Stimulated activated CD4-positive, alpha-beta T cell treated with anti-CD3 and anti-CD28 coated beads, Interleukin-15, amount 100 ng/mL, for 24 hours (primary cell): ENCODE measurements around the gene UBAP1.
"Not testable (repeated sequence)": the region's sequence is repeated elsewhere in the genome, so short reads cannot be mapped to it uniquely, and the experiment has no call there.

Experiments
- DNase-seq: peaks from one replicate; pipeline ENCODE4 v3.0.0-alpha.2; 2020

Gene UBAP1

DNA sequence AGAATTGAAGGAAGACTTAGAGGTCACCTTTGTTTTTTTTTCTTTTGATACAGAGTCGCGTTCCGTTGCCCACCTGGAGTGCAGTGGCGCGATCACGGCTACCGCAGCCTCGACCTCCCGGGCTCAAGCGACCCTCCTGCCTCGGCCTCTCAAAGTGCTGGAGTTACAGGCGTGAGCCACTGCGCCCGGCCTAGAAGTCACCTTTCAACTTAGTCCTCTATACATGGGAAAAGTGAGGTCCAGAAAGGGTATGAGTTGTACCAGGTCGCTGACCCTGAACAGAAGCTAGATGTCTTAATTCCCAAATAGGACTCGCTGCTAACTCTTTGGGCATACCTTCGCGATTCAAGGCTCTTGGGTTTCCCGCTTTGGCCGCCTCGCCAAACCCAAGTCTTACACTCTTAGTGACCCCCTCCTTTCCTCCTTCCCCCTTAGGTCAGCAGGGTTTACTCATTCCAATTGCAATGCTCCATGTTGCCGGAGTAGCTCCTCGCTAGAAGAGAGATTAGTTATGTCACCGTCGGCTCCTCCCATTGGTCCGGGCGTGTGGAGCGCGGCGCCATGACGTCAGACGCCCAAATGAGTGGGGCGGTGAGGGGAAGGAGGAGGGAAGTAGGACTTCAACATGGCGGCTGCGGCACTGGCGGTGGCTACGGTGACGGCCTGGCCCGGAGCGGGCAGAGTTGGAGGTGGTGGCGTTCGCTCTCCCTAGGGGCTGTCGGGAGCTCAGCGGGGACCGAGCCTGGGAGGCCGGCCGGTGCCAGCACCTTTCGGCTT, at the start of gene UBAP1:
TSS of gene UBAP1 (plus strand) at position 608 of the 777 bp plus-strand sequence. CDS start 41,872 bp downstream, outside the sequence.
- DNase-seq: peak; percentile 97

DNA sequence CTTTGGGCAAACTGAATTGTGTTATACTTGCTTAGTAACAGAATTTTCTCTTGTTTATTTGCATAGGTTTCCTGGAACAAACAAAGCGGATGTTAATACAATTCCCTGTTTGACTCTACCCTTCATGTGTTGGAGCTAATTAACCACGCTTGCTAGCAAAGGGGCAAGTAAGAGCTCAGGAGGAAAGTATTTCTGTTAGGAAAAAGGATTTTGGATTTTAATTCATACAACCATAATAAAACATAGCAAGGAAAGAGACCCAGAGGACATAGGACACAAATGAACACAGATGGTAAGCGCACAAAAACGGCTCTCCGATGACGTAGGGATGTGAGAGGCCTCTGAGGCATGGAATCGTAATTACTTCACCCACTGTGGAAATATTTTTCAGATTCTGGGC, 47.3 kb upstream of the UBAP1 start:
- no peak for DNase-seq

DNA sequence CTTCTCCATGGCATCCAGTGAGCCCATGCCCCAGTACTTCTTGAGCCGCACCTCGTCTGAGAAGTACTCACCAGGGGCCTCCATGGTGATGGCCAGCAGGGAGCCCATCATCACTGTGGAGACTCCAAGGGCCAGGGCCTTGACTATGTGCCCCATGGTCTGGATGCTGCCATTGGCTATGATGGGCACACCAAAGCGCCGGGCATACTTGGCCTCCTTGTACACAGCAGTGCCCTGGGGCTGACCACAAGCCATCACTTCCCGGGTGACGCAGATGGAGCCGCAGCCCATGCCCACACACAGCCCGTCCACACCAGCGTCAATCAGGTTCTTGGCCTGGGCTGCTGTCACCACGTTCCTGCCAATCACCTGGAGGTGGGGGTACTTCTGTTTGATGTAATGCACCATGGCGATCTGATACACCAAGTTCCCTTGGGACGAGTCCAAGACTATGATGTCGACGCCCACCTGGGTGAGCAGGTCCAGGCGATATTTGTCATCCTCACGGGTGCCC, 45.4 kb upstream of the UBAP1 start:
- DNase-seq: no peak

DNA sequence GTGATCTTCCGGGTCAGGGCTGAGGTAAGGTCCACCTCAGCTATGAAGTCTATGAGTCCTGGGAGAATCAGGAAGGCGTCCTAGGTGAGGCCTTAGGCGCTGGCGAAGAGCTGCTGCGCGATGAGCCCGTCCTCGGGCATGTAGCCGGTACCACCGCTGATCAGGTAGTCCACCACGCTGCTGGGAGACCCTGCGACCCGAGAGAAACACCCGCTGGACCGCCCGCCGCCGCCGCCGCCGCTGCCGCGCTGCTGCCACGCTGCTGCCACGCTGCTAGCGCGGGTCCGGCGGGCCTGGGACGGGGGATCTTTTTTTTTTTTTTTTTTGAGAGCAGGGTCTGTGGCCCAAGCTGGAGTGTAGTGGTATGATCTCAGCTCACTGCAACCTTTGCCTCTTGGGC, 44.3 kb upstream of the UBAP1 start:
- no peak for DNase-seq

DNA sequence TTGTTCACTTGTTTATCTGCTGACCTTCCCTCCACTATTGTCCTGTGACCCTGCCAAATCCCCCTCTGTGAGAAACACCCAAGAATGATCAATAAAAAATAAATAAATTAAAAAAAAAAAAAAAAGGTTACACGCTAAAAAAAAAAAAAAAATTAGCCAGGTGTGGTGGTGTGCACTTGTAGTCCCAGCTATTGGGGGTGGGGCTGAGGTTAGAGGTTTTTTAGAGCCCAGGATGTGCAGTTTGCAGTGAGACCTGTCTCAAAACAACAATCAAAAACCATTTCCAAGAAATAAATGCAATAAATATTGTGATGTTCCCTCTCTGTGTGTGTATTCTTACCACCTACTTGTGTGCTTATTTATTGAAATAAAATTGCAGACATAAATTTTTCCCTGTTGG, 40.2 kb upstream of the UBAP1 start:
- DNase-seq: not testable (repeated sequence)

DNA sequence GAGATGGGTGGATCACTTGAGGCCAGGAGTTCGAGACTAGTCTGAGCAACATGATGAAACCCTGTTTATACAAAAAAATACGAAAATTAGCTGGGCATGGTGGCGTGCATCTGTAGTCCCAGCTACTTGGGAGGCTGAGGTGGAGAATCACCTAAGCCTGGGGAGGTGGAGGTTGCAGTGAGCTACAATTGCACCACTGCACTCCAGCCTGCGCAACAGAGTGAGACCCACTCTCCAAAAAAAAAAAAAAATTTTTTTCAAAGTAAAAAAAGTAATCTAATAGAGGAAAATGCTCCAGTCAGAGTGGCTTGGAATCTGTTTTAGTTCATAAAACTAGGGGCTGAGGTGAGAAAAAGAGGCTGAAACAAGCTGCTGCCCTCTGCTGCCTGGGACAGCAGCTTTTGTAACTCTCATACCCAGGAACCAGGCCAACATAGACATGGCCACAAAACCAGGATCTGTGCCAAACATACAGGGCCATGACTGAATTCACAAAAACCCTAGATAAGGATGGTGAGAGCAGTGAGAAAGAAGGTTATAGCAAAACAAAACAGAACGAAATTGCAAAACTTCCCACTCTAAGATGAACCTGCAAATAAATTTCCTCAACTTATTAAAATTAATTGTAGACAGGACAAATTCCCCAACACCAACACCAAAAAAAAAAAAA, 39.2 kb upstream of the UBAP1 start:
- no peak for DNase-seq

DNA sequence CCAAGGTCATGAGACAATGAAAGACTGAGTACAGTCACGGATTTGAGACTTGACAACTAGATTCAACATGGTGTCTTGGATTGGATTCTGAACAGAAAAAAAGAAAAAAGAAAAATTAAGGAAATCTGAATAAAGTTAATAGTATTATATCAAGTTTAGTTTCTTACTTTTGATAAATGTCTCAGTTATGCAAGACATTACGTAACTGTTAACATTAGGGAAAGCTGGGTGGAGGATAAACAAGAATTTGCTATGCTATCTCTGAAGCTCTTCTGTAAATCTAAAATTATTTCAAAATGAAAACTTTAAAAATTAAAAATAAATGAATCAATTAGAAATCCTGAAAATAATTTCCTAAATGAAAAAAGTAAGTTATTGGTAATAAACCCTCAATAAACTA, 38.0 kb upstream of the UBAP1 start:
- DNase-seq: no peak

DNA sequence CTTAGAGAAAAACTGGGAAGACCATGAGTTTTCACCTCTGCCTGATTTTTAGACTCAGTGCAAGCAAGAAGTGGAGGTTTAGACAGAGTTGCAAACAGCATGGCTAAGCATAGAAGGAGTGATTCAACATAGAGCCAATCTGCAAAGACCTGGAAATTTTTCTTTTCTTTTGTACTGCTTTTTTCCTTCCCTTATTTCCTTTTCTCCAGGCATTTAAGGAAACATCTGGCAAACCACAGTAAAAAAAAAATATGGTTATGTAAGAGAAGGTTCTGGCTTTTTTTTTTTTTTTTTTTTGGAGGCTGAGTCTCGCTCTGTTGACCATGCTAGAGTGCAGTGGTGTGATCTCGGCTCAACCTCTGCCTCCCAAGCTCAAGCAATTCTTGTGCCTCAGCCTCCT, 35.7 kb upstream of the UBAP1 start:
- DNase-seq: no peak

DNA sequence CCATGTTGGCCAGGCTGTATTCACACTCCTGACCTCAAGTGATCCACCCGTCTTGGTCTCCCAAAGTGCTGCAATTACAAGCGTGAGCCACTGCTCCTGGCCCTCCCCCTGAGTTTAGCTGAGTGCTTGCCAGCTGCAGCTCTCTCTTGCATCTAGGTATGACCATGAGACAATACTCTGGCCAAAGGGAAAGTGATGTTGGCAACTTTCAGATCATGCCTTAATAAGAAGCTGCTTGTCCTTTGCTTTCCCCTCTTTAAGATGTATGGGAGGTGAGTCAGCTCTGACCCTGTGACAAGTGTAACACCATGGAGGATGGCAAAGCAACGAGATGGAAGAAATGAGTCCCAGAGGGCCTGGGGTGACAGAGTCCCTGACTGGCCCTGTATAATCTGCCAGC, 33.7 kb upstream of the UBAP1 start:
- no peak for DNase-seq

DNA sequence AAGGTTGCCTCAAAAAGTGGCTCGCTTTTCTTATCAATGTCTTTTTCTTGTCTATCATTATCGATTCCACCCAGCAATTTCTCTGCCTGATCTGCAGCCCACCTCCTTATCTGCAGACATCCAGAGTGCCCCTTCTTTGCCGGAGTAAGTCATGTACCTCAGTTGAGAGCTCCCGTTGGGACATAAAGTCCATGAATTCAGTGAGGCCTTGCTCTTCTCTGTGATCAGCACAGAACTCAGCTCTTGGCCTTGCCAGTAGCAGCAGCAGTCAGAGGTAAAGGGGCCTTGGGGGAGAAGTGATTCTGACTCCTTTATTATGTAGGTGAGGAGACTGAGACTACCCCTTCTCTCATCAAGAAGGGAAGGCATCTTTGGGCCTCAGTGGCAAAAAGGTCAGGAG, 27.4 kb upstream of the UBAP1 start:
- no peak for DNase-seq

DNA sequence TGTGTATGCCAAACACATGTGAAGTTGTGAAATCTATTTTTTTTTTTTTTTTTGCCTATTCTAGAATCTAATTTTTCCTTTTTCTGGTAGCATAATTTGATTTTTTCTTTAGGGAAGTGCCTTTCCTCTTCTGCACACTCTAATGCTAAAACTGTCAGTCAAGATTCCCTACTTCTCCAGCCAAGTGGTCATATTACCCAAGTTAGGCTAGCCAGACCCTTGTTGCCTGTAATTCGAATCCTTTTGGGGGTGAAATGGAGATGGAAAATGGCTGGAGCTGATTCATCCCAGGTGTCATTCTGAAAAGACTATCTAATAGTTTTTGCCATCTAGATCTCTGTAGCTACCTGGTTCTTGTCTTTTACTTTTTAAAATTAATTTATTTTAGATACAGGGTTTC, 24.8 kb upstream of the UBAP1 start:
- DNase-seq: no peak

DNA sequence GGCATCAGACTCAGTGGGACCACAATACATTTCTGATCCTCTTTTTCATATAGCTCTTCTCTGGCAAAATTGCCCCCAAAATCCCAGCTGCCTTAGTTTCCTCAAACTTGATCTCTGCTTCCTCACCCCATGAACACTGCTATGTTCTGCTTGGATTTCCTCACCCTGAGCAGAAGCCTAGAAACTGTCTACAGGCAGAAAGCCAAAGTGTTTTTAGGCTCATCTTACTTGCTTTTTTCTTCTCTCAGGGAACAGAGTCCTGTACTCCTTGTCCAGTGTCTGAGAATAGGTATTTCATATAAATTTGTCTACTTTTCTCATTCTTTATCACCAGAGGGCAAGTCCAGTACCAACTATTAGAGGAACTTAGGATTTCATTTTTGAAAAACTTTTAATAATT, 21.5 kb upstream of the UBAP1 start:
- no peak for DNase-seq

DNA sequence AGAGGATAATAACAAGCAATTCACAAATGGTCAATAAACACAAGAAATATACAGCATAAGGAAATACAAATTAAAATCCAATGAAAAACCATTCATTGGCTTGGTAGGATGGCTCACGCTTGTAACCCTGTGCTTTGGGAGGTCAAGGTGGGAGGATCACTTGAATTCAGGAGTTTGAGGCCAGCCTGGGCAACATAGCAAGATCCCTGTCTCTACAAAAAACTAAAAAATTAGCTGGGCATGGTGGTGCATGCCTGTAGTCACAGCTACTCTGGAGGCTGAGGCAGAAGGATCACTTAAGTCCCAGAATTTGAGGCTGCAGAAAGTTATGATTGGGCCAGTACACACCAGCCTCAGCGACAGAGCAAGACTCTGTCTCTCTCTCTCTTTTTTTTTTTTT, 20.9 kb upstream of the UBAP1 start:
- DNase-seq: no peak

DNA sequence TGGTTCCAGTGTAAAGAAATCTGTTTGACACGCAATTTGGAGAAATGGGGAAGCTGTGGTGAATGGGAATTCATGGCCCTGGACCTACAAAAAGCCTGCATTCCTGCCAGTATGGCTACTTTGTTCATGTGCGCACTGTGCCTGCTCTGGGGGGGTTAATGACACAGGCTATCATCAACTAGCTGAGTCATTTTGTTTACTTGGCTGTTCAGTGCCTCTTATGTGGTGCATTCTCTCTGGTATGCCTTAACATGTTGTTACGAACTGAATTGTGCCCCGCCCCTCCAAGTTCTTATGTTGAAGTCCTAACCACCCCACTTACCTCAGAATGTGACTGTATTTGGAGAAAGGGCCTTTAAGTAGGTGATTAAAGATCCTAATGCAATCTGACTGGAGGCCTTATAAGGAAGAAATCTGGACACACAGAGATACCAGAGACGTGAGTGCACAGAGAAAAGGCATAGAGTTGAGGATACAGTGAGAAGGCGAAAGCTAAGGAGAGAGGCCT, 20.4 kb upstream of the UBAP1 start:
- DNase-seq: no peak

DNA sequence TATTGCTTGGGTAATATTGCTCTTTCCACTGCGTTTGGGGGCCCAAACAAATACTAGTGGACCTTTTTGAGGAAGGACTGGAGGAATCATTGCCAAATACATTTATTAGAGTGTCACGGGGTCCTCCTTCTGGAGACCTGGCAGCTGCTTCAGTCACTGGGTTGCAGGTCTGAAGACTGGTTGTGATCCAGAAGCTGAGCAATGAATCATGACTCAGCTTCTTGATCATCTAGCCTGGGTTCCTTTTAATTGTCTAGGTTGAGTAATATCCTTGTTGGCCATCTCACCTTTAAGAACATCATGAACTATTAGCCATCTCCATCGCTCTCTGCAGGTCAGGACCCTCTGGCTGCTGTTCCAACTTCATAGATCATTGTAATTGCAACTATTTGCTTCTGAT, 15.4 kb upstream of the UBAP1 start:
- DNase-seq: no peak

DNA sequence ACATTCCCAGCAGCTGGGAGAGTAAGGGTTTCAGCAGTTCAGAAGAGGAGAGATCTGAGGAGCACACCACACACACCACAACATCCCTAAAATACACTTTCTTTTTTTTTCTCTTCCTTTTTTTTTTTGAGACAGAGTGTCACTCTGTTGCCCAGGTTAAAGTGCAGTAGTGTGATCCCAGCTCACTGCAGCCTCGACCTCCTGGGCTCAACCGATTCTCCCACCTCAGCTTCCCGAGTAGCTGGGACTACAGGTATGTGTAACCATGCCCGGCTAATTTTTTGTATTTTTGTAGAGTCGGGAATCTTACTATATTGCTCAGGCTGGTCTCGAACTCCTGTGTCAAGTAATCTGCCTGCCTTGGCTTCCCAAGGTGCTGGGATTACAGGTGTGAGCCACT, 9.7 kb upstream of the UBAP1 start:
- no peak for DNase-seq

DNA sequence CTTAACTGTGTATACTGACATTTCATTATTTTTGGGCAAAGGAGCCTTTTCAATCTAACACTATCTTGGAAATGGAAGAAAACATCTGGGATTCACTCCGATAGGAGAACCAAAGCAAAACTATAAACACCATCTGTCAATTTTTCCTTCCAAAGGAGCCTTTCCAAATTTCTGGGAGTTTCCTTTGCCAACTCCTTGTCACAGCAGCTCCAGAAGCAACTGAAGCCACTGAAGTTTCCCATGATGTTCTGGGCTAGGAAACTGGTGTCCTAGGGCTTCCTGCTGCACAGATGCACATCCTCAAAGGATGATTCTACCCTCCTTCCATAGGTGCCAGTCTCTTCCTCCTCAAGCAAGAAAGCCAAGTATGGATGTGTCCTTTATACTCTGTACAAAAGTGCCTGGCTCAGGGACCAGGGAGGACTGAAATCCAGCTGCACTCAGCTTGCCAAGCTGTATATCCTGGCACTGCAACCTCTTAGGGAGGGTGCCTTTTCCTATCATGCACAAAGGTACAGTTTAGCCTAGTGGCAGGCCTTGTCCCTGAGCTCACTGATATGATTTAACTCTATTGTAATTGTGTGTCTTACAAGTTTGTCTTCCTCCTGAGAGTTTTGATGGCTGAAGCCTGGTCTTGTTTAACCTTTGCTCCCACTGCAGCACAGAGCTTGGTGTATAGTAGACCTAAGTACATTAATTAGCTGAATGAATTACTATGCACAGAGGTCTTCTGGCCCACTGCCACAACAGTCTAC, 8.4 kb upstream of the UBAP1 start:
- no peak for DNase-seq

DNA sequence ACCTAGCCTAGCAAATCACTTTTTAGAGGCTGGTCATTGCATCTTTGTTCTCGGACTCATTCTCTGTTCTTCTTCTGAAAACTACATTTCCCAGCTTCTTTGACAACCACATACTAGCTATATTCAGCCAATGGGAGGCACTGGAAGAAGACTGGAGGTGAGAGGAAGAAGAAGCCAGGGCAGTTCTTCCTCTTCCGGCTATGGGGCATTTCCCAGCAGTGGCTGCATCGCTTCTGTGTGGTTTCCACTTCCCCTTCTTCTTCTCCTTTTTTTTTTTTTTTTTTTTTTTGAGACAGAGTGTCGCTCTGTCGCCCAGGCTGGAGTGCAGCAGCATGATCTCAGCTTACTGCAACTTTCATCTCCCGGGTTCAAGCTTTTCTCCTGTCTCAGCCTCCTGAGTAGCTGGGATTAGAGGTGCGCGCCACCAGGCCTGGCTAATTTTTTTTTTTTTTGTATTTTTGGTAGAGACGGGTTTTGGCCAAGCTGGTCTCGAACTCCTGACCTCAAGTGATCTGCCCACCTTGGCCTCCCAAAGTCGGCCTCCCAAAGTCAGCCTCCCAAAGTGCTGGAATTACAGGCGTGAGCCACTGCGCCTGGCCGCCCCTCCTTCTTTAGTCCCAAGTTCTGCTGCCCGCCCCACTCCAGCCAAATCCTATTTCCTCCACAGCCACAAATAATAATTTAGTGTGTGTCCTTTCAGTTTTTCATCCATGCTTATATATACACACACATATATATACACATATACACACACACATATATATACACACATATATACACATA, 6.9 kb upstream of the UBAP1 start:
- peak; percentile 43 for DNase-seq

DNA sequence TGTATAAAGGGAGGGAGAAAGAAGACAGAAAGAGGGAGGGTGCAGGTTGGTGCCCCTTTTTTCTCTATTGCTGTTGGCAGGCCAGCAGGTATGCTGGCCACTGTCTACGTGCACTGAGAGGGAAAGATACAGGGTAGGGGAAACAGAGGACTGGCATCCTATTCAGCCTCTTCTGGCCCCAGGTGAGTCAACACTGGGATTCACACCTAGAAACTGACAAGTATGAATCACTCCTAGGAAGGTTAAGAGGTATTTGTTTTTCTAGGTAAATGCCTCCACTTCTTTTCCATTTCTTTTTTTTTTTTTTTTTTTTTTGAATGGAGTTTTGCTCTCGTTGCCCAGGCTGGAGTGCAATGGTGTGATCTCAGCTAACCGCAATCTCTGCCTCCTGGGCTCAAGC, 2.8 kb upstream of the UBAP1 start:
- no peak for DNase-seq

DNA sequence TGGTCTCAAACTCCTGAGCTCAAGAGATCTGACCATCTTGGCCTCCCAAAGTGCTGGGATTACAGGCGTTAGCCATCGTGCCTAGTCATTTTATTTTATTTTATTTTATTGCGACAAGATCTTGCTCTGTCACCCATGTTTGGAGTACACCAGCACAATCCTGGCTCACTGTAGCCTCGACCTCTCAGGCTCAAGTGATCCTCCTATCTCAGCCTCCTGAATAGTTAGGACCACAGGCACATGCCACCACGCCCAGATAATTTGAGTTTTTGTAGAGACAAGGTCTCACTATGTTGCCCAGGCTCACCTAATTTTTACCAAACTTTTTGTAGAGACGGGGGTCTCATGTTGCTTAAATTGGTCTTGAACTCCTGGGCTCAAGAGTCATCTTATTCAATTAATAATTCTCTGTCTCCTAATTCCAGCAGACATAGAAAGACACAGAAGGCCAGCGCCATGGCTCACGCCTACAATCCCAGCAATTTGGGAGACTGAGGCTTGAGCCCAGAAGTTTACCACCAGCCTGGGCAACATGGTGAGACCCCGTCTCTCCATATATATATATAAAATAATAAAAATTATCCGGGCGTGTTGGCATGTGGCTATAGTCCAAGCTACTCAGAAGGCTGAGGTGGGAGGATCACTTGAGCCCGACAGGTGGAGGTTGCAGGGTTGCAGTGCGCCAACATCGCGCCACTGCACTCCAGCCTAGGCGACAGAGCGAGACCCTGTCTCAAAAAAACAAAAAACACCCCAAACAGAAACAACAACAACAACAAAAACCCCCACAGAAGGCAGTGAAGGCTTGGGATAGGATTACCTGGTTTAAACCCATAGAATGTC, 1.0 kb upstream of the UBAP1 start:
- no peak for DNase-seq

DNA sequence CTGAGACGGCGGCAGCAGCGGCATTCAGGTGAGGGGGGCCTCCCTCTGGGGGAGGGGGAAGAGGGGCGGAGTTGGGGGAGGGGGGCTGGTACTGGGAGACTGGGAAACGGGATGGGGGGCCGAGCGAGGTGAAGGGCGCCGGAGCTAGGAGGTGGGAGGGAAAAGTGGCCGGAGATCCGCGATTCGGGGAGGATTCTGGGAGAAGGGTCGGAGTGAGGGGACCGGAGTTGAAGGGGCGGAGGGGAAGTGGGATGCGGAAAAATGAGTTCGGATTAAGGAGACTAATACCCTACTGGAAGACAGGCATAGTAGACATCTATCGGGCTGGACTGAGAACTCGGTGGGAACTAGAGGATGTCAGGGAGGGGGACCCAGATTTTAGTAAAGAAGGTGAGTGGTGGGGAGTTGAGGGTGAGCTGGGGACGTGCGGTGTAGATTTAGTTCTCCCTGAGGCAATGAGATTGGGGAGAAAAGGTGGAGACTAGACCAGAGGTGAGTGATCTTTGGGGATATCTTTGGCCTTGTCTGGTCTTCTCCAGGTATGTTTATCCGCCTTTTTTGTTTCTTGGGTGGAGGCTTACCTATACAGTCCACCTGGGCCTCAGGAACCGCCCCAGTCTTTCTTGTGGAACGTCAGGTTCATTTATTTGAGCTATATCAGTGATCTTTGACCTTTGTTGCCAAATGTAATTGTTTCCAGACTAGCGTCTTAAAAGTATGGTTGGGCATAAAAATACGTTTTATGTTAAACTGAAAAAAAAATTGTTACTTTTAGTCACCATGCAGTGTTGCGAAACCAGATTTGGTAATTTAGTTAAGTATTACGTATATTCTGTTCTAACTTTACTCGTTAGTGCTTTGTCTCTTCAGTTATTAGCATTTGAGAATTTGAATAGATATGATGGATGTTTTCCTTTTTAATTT, 632 bp downstream of the UBAP1 start:
- DNase-seq: no peak
